Left hindlimb (tissue), 1 donor: ENCODE results near the gene TJP3.
"Not testable (repeated sequence)": the region's sequence is repeated elsewhere in the genome, so short reads cannot be mapped to it uniquely, and the experiment has no call there.

Experiments used
- DNase-seq: peaks from one replicate; pipeline ENCODE4 v3.0.0-alpha.2; 2018

TJP3 gene

GRCh38 chr19:3750211-3750610 lies 42.0 kb downstream of the TJP3 start:
- DNase-seq, result no peak

- DNase-seq, result no peak
Measured at GRCh38 chr19:3751236-3751635, 43.1 kb downstream of the TJP3 start.

- DNase-seq, result no peak
Measured at GRCh38 chr19:3752492-3752891, 44.3 kb downstream of the TJP3 start.

- no peak for DNase-seq
Measured at GRCh38 chr19:3753631-3754410, 45.6 kb downstream of the TJP3 start.

GRCh38 chr19:3757705-3758104 lies 49.5 kb downstream of the TJP3 start:
- DNase-seq, result not testable (repeated sequence)

- DNase-seq, result not testable (repeated sequence)
Measured at GRCh38 chr19:3758297-3758696, 50.1 kb downstream of the TJP3 start.

GRCh38 chr19:3759482-3760254 lies 51.5 kb downstream of the TJP3 start:
- DNase-seq, result no peak

- DNase-seq, result no peak
Measured at GRCh38 chr19:3760871-3761361, 52.7 kb downstream of the TJP3 start.

- DNase-seq, result peak; percentile 90
Measured at GRCh38 chr19:3761382-3762129, 53.4 kb downstream of the TJP3 start, which contains the start of gene APBA3. Gene APBA3 (minus strand): TSS chr19:3761692. CDS start chr19:3760264, 1,428 bp downstream.

- DNase-seq, result no peak
Measured at GRCh38 chr19:3762130-3762473, 53.9 kb downstream of the TJP3 start.

GRCh38 chr19:3762501-3763459 lies 54.6 kb downstream of the TJP3 start, which contains the start of gene MRPL54:
Gene MRPL54 (plus strand): TSS chr19:3762682. CDS start chr19:3762701, 19 bp downstream.
- DNase-seq, result peak; percentile 100

GRCh38 chr19:3765121-3765520 lies 56.9 kb downstream of the TJP3 start:
- DNase-seq, result no peak

GRCh38 chr19:3765757-3766156 lies 57.6 kb downstream of the TJP3 start:
- DNase-seq, result not testable (repeated sequence)

GRCh38 chr19:3766520-3766919 lies 58.3 kb downstream of the TJP3 start:
- DNase-seq, result no peak

GRCh38 chr19:3767050-3767449 lies 58.9 kb downstream of the TJP3 start:
- DNase-seq, result no peak

- no peak for DNase-seq
Measured at GRCh38 chr19:3768015-3768747, 60.0 kb downstream of the TJP3 start.

- DNase-seq, result no peak
Measured at GRCh38 chr19:3768748-3769099, 60.5 kb downstream of the TJP3 start.

- DNase-seq, result no peak
Measured at GRCh38 chr19:3769494-3769893, 61.3 kb downstream of the TJP3 start.

- no peak for DNase-seq
Measured at GRCh38 chr19:3770136-3770999, 62.2 kb downstream of the TJP3 start.
